ENCODE measurements around the gene SLC25A25. TPM values are rescaled to one million over a fixed set of nuclear protein-coding genes. Genes with fewer than 3 reads are reported as not detected.

SLC25A25 gene
- total and polyA plus RNA-seq, 9 of the 15 experiments (the other 6 are each of a cell fraction or from before 2014, with no cell fraction given): 0.07 to 35.9 (median 23.2) TPM

GRCh38 chr9:128109050-128109709 is 41.1 kb downstream of the SLC25A25 start:
- Histone ChIP-seq H3K4me3 (no peak overlapping the region), H3K4me2 (ENCODE audit: insufficient read depth, low read length) (peak overlapping the region; percentile 43; the same call in 1 of the 2 replicates), H3K9ac (ENCODE audit: insufficient read depth in 1 of 2, low read depth in 2 of 2, low read length in 2 of 2) (peak overlapping the region in 1 of 2 experiments; percentile 74; a peak in 2 of 4 replicates), H4K20me1 (replicated peaks; ENCODE audit: control insufficient read depth, insufficient read depth, low read length) (no peaks in the 10 kb centered on the region), H3K27ac (ENCODE audit: extremely low read depth, low read depth, low read length) (peak overlapping the region; percentile 56; the same call in 2 of the 3 replicates), H3K36me3 (ENCODE audit: control insufficient read depth, insufficient read depth, low read length) (peaks cover 66% of the 10 kb centered on the region), H3K27me3 (ENCODE audit: control insufficient read depth in 2 of 2, insufficient read depth in 2 of 2, low read length in 2 of 2) (no peaks in the 10 kb centered on the region), H3K9me3 (replicated peaks; ENCODE audit: control insufficient read depth, insufficient read depth, low read depth, low read length) (no peaks in the 10 kb centered on the region), H3K79me2 (ENCODE audit: control insufficient read depth, insufficient read depth, low read length) (peaks cover 2% of the 10 kb centered on the region; the same call in 1 of the 3 replicates), H2AFZ (ENCODE audit: low read depth, low read length) (no peak overlapping the region), H3K9me1 (ENCODE audit: control insufficient read depth, insufficient read depth, low read length) (no peaks in the 10 kb centered on the region), H3K4me1 (replicated peaks in 1 of 2; ENCODE audit: control insufficient read depth in 2 of 2, insufficient read depth in 2 of 2, low read length in 2 of 2) (peaks cover 11 to 51% of the 10 kb centered on the region in 2 experiments; a peak in 4 of 5 replicates)
- FAIRE-seq: peak; percentile 63
- no TSS peak for BruUV-seq (replicated peaks)
- ChIA-PET CTCF (ENCODE audit: low intra/inter-chr PET ratio) (no interaction called here), POLR2A (interaction anchor here (0.7 to 2.0 kb wide), 4 partner anchors 8 to 16 kb away, joined by 3 to 13 read pairs (median 4); no protein-coding TSS in a partner anchor)
- no peak for DNase-seq (ENCODE audit: extremely low read depth in 1 of 4, low spot score in 3 of 4)
- intact Hi-C loops (cut with micrococcal nuclease) (no loop called here), in situ Hi-C loops (cut with MboI) (no loop called here)
- peak; percentile 56 for ATAC-seq
- WGBS (ENCODE audit: insufficient coverage, low coverage, missing lambda C conversion rate): 54% methylated on average over 19 of the region's 20 CpGs
- TF ChIP-seq SIX5 (IDR thresholded peaks at IDR 0.05; ENCODE audit: borderline replicate concordance in 1 of 2, insufficient read depth in 1 of 2, low read depth in 1 of 2, low read length in 2 of 2): no peak
- TF ChIP-seq ZNF512 (tag; IDR thresholded peaks at IDR 0.05): no peak
- no peak for TF ChIP-seq ZNF146 (CRISPR knock-in tag; IDR thresholded peaks at IDR 0.05; ENCODE audit: unreplicated experiment)
- TF ChIP-seq RBBP5 (IDR thresholded peaks at IDR 0.05; ENCODE audit: borderline replicate concordance, insufficient read depth, low read length, poor library complexity, severe bottlenecking): no peak
- no peak for TF ChIP-seq SMC3 (conservative IDR thresholded peaks at IDR 0.05; ENCODE audit: insufficient read depth, low read depth, low read length)
- no peak for TF ChIP-seq TFAM (CRISPR knock-in tag; conservative IDR thresholded peaks at IDR 0.05)
- peak; percentile 33 for TF ChIP-seq POLR2B (IDR thresholded peaks at IDR 0.05; ENCODE audit: low read depth, partially characterized antibody)
- no peak for TF ChIP-seq RAD21 (CRISPR knock-in tag; conservative IDR thresholded peaks at IDR 0.05 in 1 of 2, IDR thresholded peaks at IDR 0.05 in 1 of 2)
- TF ChIP-seq SMAD1 (IDR thresholded peaks at IDR 0.05; ENCODE audit: low read depth, low read length, partially characterized antibody): no peak
- TF ChIP-seq PRDM10 (IDR thresholded peaks at IDR 0.05; ENCODE audit: partially characterized antibody): no peak
- peak; percentile 25; the same call in 1 of the 2 replicates for TF ChIP-seq VEZF1 (CRISPR knock-in tag; IDR thresholded peaks at IDR 0.05)
- no peak for TF ChIP-seq RBM17 (IDR thresholded peaks at IDR 0.05; ENCODE audit: borderline replicate concordance, low read depth, low read length)
- no peak for TF ChIP-seq GATA2 (CRISPR knock-in tag; IDR thresholded peaks at IDR 0.05)
